GM10847 (cell line): ENCODE results near the gene PRR18.

ENCODE experiments used
- POLR2A ChIP-seq: IDR thresholded peaks from 2 replicates; pipeline ENCODE4 v1.6.1; 2011; ENCODE audit not compliant: insufficient read length; ENCODE audit errors: extremely low read depth

The PRR18 gene

DNA sequence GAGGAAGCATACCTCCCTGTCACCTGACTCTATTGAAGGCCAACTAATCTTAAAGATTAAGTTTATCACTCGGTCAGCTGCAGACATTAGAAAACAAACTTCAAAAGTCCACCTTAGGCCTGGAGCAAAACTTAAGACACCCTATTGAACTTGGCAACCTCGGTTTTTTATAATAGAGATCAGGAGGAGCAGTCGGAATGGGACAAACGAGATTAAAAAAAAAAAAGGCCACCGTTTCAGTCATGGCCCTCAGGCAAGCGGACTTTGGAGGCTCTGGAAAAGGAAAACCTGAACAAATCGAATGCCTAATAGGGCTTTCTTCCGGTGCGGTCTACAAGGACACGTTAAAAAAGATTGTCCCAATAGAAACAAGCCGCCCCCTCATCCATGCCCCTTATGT lies 7.2 kb upstream of the PRR18 start:
- TF ChIP-seq POLR2A: no peak

DNA sequence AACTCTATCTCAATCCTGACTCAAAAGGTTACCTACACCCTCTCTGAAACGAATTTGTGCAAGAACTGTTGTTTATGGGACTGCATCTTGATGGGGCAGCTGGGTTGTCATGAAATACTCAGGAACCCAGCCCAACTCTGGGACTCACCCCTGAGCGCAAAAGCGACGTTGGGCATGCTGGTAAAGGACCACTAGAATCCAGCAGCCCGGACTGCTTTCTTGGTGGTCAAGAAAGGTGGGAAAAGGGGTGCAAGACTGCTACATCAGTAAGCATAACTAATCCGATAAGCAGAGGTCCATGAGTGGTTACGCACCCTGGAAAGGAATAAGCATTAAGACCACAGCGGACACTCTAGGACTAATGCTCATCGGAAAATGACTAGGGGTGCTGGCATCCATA lies 6.3 kb upstream of the PRR18 start:
- no peak for TF ChIP-seq POLR2A

DNA sequence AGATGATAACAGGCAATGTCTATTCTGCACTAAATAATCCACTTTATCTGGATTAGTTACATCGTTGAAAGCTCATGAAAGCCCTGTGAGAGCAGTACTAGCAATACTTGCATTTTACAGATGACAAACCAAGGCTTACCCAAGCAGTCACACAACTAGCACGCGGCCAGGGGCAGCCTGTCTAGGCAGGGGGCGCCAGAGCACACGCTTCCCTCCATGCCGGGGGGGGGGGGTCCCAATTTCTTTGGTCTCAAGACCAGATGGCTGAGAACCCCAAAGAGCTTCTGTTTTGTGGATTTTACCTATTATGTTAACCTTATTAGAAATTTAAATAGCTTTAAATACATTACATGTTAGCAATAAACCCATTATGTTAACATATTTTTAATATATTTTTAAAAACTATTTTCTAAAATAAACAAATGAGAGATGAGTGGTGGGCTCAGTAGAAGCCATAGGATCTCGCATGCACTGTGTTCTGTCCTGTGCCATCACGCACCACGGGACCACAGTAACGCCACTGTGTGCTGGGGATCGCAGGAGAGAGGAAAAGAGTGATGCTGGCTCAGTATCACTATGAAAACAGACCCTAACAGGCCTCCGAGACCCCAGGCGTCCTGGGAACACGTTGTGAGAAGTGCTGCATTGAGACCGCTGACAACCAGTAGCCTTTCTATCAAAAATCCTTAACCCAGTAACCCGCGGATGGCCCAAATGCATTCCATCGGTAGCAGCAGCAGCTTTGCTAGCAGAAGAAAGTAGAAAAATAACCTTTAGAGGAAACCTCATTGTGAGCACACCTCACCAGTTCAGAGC lies 5.3 kb upstream of the PRR18 start:
- no peak for TF ChIP-seq POLR2A

DNA sequence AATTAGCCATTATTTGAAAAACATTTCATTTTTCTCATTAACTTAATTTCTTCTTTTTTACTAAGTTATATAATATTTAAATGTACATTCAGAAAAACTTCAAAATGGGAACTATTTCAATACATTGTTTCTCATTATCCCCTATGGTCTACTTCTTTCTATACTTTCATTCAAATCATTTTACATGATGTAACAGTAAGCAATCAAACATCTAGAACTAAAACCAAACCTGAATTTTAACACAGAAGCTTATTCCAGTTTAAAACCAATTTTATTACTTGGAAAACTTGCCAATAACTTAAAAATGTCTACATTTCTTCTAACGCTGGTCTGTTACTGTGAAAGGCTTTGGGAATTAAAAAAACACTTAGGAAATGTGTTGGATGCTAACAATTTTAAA lies 4.6 kb upstream of the PRR18 start:
- TF ChIP-seq POLR2A: no peak

DNA sequence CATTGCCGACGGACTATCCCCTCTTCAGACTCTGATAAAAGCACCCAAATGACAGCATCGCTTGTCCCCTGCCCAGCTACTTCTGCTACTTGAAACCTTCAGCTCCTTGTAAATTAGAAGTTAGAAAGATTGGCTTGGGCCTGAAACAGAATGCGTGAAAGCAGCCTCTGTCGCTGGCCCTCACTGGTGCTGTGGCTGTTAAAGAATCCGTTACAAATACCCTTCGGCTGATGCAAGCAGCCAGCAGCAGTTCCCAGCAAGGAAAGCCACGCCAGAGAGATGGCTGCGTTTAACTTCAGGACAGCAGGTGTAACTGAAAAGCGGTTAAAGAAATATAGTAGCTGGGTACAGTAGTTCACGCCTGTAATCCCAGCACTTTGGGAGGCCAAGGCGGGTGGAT lies 2.4 kb upstream of the PRR18 start:
- TF ChIP-seq POLR2A: no peak

DNA sequence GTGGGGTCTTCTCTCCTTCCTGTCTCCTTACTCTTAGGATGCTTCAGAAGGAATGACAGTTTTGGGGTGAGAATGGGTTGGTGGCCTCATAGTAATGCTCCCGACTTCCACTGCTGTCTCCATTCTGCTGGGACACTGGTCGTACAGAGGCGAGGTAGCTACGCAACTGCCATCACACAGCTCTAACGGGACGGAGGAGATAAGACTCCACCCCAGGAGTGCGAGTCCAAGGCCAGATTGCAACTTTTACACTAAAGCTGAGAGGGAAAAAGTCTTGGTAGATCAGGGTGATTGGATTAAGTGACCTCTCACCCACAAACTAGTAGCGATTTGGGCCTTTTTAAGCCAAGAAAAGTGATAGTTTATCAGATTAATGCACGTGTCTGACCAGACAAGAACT lies 1.8 kb upstream of the PRR18 start:
- no peak for TF ChIP-seq POLR2A

DNA sequence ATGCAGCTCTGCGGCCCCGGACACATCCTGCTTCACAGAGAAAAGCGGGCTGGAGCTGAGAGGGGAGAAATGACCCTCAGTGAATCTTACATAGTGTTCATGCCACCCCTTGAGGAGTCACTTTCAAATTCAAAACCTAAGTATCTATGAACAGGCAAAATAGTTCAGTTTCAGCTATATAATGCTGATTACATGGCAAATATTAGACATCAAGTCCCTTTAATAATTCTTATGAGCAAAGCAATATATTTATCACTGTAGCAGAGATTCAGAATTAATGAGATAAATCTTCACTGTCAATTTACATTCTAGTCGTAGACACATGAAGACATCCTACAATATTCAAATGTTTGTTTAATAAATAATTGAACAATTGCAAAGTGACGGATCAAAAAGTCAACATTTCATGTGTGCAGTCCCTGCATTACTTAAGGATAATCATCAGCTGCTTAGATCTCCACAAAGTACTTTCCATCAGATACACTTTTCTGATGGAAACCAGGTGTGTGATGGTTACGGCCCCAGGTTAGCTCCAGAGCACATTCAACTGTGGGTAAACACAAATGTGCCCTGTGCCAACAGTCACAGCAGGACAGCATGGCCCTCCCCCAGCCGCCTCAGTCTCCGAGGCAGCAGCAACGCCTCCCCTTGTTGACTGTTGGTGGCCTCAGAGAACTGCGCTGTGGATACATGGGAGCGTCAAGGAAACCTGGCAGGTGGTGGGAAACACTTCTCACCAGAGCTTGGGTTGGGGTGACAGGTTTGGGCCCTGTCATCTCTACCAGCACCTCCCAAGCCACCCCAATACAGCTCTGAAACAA lies 787 bp upstream of the PRR18 start:
- no peak for TF ChIP-seq POLR2A

DNA sequence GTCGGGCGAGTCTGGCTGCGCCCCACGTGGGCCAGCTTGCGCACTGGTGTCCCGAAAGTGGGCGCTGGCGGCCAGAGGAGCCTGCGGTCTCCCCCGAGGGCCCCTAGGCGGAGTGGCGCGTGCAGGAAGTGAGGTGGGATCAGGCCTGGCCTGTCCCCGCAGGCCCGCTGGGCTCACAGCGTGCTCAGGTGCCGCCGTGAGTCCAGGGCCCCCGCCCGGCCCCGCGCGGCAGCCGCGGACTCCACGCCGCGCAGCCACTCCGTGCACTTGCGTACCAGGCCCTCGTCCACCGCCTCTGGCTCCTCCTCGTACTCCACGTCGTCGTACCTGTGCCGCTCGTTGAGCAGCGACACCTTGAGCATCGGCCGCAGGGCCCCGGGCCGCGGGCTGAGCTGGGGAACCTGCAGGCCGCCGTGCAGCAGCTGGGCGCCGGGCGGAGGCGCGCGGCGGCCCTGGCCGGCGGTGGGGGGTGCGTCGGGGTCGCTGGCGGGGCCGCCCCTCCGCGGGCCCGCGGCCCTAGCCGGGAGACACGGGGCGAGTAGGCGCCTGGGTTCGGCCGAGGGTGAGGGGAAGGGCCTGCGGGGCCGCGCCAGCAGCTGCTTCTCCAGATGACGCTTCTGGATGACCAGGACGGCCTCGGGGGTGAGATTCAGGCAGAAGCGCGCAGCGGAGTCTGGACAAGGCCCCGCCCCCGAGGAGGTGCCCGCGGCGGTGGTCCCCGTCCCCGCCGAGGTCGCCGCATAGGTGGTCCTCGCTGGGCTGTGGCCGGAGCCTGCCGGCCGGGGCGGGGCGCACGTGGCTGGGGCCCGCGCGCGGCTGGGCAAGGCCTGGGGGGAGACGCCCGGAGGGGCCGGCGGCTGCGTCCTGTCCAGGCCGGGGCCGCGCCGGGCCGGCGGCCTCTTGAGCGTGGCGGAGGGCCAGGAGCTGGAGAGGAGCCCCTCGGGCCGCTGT lies 835 bp downstream of the PRR18 start:
- no peak for TF ChIP-seq POLR2A

DNA sequence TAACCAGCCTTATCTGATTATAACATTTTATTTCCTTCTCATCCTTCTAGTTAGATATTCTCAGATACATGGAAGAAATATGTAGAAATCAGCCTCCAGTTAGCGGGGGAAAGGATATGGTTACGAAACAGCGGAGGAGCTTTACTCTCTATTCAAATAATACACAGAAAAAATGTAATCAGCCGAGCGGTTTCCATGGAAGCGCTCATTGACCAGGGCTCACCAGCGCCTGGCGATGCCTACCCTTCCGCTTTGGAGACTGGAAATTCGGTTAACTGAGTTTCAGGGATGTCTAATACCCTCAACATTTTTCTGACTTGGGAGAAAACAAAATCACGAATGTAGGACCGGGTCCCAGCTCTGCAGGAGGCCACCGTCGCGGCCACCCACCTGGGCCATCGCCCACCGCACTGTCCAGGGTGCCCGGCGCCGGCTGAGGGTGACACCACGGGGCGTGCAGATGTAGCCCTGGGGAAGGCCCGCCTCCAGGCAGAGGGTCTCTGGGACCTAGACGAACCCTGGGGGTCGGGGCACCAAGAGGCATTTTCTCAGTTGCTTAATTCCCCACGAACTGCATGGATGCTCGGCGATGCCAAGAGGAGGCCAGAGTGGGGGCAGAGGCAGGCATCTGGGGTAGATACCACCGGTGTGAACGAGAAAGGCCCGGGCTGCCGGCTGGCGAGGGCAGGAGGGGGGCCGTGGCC lies 1.7 kb downstream of the PRR18 start:
- no peak for TF ChIP-seq POLR2A

DNA sequence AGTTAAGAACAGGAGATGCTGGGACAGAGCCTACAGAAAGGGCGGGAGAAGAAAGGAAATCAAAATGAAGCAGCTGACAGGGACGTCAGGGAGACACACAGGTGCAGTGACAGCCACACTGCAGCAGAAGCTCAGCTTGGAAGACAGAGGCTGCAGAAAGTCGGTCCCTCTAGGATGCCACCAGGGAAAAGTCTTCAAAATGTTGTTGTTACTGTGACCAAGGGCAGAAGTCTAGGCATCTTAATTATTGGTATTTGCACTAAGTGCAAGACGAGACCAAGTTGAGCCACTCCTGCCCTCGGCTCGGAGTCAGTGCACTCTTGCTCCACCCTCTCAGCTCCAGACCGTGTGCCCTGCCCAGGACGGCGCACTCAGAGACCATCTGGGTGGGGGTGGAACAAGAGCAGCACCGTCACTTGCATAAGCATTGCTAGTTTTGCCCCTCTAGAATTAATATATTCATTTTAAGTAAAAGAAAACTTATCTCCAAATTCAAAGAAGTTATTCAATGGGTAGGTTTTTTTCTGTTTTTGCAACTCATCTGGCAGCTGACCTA lies 2.6 kb downstream of the PRR18 start:
- TF ChIP-seq POLR2A: no peak

DNA sequence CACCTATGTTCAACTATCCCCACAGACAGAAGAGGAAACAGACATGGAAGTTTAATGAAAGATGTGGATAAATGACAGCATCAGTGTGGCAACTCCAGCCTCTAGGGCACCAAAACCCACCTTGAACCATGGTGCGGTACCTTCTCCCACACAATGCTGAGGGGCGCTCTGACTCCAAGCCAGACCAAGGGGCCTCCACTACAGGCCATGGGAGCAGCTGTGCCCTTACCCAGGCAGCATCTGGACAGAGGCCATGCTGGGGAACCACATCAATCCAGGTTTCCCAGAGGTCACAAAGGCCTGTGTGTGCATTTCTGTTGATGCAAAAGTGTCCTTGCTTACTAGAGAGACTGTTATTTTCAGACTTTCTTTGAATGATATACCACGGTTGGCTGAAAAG lies 4.1 kb downstream of the PRR18 start:
- no peak for TF ChIP-seq POLR2A

DNA sequence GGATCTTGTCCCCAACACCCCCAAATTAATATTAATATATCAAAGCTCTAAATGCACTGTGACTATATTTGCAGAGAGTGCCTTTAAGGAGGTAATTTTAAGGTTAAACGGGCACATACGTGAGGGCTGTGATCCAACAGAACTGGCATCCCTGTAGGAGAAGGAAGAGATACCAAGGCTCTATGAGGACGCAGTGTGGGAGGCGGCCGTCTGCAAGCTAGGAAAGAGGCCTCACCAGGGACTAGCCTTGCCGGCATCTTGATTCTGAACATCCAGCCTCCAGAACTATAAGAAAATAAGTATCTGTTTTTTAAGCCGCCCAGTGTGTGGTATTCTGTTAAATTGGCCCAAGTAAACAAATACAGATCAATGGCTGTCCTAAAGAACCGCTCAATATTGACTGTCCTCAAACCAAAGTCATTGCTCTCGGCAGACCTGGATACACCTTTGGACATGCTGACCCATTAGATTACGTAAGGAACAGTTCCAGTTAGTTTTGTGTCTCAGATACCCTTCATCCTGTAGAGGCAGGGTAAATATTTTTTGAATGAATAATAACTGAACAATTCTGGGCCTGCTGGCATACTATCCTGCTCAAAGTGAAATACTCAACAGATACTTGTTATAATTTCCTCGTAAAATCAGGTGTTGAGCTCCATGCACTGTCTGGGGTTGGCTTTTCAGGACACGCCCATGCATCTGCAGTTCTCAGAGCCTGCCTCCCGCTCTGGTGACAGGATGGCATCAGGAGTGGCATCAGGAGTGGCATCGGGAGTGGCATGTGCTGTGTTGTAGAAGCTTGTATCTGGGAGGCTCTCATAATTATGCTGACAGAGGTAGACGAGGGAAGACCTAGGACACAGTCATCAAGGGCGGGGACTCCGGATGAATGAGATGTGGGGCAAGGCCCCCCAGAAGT lies 6.3 kb downstream of the PRR18 start:
- TF ChIP-seq POLR2A: no peak

DNA sequence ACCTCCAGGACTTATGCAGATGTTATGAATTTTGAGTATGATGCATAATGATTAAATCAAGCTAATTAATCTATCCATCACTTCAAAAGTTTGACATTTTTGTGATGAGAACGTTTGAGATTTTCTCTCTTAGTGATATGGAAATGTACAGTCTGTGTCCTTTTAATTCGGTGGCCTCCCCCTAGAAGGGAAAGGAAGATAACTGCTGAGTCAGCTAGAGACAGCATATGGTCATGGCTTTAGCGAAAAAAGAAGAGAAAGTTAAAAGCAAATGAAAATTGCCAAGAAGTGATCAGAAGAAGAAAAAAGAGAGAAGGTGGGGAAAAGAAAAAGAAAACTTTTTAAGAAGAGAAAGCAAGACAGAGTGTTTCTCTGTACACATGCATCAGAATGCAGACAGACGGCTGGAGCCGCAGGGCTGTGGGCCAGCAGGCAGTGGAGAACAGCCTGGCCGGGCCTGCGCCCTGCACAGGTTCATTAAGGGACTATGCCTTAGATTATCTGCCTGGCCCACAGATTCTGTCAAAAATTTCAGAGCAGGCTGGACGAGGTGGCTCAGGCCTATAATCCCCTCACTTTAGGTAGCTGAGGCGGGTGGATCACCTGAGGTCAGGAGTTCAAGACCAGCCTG lies 7.7 kb downstream of the PRR18 start:
- no peak for TF ChIP-seq POLR2A
